GM21825 (cell line): ENCODE measurements around the gene PPIL1.

ENCODE experiments used
- ATAC-seq: cut with Tn5 transposase; IDR thresholded peaks from one replicate; pipeline ENCODE4 v1.9.1; 2021; ENCODE audit warnings: mild to moderate bottlenecking, moderate library complexity; ENCODE audit not compliant: unreplicated experiment

Gene PPIL1

DNA sequence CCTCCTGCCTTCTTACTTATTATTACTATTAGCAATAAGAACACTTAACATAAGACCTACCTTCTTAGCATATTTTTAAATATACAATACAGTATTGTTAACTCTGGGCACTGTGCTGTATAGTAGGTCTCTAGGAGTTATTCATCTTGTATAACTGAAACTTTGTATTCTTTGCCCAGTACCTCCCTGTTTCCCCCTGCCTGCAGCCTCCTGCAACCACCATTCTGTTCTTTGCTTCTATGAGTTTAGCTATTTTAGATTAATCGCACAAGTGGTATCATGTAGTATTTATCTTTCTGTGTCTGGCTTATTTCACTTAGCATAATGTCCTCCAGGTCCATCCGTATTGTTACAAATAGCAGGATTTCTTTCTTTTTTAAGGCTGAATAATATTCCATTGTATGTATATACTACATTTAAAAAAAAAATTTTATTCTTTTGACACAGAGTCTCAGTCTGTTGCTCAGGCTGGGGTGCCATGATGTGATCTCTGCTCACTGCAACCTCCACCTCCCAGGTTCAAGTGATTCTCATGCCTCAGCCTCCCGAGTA lies 15.6 kb upstream of the PPIL1 start:
- ATAC-seq, result no peak

DNA sequence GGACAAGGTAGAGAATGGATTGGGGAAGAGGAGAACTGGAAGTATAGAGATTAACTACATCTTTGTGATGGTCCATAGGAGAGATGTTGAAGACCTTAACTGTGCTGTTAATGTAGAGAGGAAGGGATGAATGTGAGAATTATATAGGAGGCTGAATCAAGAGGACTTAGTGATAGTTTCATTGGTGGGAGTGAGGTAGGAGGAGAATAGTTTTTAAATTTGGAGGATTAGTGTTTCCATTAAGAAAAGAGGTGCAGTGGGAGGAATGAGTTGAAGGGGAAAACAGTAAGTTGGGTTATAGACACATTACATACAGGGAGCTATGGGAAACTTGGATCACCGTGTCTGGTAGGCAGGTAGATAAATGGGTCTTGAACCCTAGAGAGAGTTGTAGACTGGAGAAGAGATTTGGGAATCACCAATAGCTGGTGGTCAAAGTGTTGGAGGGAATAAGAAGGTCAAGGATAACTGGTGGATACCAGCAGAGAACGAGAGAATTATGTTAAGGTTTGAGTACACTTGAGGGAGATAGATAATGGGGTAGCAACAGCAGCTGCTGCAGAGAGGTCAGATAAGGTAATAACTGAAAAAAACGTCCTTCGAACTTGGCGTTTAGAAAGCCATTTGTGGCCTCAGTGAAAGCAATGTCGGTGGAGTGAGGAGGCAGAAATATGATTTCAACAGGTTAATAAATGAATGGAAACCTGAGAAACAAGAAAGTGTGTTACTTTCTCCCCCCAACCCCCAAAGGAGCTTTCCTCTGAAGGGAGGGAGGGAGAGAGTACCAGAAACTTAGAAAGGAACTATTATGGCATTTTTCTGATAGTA lies 14.3 kb upstream of the PPIL1 start:
- no peak for ATAC-seq

DNA sequence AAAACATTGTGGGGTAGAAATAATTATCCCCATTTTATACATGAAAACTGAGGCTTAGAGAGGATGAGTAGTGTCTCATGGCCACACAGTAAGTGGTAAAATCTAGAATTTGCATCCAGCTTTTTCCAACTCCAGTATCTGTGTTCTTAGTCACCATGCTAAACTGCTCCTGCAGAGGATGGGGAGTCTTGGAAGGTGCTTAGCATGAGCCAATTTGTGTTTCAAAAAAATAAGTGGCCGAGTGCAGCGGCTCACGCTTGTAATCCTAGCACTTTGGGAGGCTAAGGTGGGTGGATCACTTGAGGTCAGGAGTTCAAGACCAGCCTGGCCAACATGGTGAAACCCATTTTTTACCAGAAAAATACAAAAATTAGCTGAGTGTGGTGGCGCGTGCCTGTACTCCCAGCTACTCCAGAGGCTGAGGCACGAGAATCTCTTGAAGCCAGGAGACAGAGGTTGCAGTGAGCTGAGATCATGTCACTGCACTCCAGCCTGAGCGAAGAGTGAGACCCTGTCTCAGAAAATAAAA lies 13.6 kb upstream of the PPIL1 start:
- ATAC-seq, result no peak

DNA sequence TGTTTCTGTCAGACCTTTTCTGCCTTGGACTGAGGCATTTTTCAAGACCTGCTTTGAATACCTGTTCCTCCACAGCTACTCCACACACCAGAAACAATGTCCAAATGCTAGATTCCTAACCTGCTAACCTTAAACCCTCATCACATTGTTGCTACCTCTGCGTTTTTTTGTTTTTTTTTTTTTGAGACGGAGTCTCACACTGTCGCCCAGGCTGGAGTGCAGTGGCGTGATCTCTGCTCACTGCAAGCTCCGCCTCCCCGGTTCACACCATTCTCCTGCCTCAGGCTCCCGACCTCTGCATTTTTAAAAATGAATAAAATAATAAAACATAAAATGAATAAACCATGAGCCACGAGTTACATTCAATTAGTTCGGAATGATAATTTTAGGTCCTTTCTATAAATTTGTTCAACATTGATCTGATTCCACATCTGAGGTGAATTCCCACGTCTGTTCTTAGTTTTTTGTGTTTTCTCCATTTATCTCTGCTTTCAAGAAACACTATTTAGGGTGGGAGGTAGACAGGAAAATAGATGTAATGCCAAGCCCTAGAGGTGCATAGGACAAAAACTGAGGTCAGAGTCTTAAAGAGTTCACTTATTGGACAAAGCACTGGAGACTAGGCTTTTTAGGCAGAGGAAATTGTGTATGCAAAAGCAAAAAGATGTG lies 12.5 kb upstream of the PPIL1 start:
- no peak for ATAC-seq

DNA sequence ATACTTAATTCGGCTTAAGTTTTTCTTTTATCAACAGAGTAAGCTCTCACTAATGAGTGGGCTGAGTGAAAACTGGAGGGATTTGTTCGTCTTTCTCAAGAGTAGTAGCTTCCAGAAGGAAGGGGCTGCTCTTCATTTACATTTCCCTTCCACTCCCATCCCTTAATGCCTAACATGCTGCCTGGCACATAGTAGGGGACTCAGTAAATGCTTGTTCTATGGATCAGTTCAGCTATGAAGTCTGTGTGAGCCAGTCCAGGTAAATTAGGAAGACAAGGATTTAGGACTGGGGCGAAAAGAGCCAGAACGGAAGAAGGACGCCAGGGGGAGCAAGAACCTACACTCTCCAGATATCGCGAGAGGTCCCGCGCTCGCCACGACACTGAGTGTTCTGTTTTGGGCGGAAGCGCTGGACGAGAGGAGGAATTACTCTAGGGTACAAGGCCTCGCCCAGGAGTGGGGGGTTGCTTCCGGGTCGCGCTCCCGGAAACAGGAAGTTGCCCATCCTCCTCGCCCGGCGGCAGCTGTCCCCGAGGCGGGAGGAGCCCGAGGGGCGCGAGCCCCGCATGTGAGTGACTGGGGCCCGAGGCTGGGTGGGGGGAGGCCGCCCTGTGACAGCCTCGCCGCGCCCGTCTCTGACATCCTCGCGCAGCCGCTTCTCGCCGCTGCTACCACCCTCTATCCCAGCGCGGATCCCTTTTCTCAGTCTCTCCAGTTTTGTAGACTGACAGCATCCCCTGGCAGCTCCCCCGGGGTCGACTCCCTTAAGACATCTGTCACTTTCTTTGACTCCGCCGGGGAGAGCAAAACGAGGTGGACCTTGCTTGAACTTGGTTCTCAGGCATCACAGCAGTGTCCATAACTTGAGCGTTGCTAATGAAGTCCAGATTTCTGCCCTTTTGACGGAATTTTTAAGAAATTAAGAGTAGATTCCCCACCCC lies 11.1 kb upstream of the PPIL1 start, which contains the start of gene C6orf89:
TSS of gene C6orf89 (plus strand) at position 492 of the 941 bp plus-strand sequence. CDS start 13,493 bp downstream, outside the sequence.
- peak; percentile 94 for ATAC-seq

DNA sequence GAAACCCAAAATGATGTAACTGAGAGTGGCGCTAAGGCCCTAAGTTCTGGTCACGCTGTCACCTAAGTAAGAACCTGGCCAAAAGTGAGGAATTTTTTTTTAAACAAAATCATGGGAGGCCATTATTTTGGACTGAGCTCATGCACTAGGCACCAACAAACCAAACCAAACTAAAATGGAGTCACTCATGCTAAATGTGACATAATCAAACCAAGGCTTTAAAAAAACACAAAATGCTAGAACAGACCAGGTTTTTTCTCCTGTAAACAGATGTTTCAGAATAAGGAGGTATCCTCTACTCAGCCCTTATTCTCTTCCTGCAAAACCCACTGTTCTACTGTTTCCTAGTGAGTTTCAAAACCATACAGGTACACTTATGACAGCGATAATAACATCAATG lies 10.0 kb upstream of the PPIL1 start:
- no peak for ATAC-seq

DNA sequence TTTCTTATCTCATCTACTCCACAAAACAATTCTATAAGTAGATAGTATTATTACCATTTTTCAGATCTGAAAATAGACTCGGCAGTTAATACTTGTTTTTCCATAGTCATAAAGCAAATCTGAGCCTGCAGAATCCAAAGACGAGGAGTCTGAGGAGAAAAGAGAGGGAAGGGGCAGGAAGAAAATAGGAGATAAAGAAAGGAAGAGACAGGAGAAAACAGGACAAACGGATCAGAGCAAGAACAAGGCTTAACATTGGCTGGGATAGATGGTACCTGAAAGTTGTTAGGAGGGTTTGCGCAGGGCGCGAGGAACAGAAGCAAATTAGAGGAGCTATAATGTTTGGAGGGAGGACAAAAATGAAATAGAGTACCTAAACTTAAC lies 639 bp upstream of the PPIL1 start:
- no peak for ATAC-seq

DNA sequence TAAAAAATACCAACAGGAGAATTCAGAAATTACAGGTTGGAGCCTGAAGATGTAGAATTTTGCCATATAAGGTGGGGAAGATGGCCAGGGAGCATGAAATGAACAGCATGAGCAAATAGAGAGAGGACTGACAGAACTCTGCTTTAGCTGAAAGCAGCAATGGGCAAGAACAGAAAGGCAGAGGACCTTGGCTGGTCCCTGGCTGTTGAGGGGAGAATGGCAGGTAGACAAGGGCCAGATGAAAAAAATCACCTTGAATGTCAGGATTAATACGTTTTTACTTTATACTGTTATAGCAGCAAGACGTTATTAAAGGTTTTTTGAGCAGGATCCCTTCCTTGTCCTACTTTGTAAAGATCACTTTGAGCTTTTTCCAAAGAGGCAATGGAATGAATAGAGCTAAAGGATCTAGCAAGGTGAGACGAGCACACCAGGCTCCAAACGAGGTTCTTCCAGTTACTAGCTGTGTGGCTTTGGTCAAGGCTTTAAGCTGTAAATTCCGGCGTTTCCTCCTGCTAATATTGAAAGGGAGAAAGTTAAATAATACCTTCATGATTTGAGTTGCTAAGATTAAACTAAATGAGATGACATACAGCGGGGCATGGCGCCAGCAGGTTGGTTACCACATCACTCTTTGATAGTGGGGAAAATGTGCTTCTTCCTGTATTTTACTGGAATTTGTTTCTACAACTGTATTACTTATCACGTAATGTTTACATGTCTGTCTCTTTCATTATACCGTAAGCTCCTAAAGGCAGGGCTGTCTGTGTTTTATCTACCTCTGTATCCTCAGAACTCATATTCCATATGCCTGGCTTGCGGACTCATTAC lies 776 bp downstream of the PPIL1 start:
- ATAC-seq, result no peak

DNA sequence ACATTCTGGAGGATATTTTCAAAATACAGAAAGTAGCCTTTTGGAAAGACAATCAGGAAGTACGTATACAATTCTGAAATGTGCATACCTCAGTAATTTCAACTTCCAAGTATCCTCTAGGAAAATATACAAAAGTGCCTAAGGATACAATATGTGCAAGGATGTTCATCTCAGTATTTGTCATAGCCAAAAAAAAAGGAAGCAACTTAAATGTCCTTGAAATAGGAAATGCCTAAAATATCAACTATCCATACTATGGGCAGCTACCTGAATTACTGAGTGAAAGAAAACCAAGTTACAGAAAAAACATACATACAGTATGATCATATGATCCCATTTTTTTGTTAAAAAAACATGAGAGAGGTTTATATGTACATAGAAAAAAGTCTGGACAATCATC lies 1.5 kb downstream of the PPIL1 start:
- ATAC-seq, result no peak

DNA sequence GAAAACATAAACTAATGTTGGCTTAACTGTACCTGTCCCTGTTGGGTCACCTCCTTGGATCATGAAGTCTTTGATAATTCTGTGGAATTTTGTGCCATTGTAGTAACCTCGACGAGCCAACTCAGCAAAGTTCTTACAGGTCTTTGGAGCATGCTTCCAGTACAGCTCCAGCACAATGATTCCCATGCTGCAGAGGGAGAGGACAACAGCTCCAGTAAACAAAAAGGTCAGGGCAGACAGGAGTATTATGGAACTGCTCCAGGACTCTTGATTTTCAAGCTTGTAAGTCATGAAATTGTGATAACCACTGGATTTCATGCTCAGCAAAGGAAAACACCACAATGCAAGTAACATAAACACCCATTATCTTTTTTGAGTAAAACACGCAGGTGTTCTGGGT lies 2.9 kb downstream of the PPIL1 start:
- ATAC-seq, result no peak

DNA sequence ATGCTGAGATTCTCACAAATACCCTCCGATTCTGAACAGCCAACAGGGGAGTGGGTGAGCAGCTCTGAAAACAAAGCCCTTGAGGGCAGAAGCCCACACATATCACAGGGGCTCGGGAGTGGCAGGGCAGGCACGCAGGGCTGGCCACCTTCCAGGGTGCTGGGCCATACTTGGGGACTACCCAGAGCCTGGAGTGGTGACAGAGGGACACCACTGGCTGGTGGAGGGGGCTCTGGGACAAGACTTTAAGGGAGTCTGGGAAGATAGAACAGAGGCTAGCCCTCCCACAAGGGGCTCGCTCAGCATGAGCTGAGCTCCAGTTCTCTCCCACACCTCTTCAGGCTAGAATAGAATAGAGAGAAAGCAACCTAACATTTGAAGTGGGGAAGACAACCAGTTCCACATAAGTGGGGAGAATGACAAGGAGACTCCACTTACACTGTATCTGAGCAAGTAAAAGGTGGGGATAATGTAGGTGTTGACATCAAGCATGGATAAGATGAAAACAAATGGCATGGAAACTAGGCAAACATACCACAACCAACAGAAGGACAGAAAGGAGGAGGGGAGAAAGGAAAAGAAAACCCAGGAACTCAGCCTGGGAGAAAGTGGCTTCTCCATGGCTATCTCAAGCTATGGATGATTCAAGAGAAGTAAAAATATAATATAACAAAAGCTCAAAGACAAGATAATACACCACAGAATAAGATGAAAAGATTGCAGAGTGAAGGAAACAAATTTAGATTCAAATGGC lies 7.0 kb downstream of the PPIL1 start:
- ATAC-seq, result no peak

DNA sequence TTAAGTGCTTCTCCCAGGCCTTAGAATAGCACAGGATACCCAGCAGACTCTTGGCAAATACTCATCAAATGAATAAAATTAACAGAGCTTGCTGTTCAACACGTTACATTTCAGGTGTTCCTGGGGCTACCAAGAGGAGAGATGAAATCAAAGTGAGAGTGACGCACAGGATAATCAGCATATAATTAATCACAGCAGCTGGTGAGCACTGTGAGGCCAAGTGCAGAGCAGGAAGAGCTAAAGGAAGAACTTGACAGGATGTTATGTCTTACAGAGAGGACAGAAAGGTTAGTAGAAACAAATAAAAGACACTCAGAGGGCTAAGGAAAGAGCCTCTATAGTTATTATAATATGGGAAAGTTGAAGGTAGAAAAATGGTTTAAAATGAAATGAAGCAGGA lies 8.8 kb downstream of the PPIL1 start:
- ATAC-seq, result no peak

DNA sequence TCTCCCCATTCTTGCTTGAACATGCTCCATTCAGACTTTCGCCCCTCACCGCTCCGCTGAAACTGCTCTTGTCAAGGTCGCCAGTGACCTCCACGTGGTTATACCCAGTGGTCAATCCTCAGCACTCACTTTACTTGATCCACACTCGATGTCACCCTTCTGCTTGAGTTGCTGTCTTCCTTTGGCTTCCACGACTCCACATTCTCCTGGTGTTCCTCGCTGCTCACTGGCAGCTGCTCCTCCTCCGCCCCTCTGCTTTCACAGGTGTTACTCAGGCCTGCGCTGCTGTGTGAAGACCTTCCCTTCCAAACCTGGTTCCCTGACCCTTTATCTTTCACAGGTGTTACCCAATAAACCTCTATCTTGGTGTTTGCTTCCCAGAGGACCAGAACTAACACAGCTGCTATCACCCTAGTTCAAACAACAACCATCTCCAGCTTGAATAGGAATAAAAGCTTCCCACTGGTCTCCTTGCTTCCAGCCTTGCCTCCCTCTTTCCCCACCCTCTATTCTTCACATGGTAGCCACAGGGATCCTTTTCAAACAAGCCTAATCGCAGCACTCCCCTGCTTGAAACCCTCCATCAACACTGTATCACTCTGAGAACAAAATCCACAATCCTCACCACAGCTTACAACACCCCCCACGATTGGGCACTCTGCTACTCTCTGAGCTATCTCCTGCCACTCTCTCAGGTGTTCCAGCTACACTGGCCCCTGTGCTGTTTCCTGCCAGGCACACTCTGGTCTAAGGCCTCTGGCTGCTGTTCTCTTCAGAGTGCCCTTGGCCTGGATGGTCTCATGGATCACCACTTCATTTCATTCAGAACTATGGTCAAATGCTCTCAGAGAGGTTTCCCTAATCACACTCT lies 10.7 kb downstream of the PPIL1 start:
- no peak for ATAC-seq

DNA sequence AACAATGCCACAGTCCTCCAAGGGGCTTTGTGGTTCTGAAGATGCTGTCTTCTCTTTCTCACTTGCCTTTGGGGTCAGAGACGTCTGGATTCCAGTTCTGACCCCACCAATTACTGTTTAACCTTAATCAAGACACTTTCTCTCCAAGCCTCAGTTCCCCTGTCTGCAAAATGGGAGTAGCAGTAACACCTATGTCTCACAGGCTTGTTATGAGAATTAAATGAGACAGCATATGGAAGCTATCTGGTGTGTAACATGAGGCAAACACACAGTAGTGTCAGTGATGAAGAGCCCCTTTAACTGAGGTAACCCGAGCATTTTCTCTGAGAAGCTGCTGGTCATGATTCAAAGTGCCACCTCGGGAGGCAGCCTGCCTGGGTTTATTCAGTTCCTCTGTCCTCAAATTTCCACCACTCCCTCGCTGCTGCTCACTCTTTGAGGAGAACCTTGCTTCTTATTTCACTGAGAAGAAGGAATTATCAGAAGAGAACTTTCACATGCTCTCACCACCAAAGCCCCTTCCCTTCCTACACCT lies 11.7 kb downstream of the PPIL1 start:
- no peak for ATAC-seq

DNA sequence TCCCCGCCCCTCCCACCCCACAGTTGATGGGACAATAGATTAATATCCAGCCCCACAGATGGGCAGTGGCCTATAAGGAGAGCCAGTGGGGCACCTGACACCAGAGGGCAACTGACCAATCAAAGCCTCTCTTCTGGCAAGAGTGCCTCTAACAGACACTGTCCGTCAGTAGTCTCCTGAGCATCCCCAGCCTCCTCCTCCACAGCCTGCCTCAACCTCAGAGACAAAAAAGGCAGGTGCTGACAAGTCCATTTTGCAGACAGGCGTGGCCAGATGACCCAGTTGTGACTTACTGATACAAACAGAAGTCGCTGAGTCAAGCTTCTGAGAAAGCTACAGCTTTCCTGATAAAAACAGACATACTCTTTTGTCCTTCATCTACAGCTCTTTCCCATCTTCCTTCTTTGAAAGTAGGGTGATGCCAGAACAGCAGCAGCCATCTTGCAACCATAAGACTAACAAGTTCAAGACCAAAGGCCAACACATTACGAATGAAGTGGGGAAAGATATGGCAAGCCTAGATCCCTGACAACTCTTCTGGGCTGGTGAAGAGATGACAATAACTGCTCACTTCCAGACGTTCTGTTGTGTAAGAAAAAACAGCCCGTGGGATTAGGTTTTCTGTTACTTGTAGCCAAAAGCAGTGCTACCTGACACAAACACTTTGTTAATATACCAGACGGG lies 12.3 kb downstream of the PPIL1 start:
- ATAC-seq, result no peak

DNA sequence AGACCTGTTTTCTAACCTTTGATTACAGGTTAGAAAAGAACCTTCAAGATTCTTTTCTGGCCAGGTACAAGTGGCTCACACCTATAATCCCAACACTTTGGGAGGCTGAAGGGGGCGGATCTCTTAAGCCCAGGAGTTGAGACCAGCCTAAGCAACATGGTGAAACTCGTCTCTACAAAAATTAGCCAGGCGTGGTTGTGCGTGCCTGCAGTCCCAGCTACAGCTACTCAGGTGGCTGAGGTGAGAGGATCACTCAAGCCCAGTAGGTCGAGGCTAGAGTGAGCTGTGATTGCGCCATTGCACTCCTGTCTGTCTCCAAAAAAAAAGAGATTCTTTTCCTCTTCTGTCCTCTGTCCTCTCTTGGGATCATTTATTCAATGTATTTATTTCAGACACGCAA lies 14.5 kb downstream of the PPIL1 start:
- ATAC-seq, result no peak

DNA sequence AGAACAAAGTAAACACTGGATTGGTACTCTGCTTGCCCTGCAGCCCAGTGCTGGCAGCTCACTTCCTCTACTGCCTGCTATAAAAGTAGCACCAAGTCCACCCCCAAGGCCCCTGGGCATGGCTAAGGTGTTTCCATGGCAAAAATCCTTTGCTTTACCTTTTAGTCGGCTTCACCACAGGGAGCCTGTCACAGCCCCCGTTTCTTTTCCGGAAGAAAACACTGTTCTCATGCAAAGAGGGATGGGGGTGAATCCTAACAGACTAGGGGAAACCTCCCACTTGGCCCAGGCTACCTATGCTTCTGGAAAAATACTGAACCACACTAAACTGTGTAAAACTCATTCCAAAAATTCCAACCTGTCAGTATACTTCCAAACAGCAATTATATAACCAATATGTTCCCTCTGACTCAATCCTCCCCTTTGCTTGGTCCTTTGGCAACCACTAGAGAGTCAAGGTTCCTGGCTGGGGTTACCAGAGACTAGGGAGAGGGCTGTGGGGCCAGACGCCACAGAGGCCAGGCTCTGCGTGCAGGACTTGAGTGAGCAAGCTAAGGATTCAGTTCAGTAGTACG lies 16.1 kb downstream of the PPIL1 start:
- ATAC-seq, result no peak
